HG02678 (cell line): ENCODE measurements around the gene RREB1.

Experiments used
- ATAC-seq: cut with Tn5 transposase; IDR thresholded peaks from one replicate; pipeline ENCODE4 v1.9.1; 2021; ENCODE audit warnings: mild to moderate bottlenecking, moderate library complexity; ENCODE audit not compliant: unreplicated experiment

RREB1 gene

DNA sequence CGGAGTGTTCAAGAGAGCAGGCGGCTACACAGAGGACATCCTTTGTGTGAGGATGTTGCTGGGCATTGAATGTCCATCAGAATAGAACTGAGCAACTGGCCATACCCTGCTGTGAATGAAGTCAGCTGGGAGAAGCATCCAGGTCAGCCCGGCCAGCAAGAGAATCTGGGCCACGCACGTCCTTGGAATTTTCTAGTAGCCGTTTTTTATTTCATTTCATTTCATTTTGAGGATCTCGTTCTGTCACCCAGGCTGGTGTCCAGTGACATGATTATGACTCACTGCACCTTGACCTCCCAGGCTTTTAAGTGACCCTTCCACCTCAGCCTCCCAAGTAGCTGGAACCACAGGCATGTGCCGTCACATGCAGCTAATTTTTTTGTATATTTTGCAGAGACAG, 107.4 kb downstream of the RREB1 start:
- no peak for ATAC-seq

DNA sequence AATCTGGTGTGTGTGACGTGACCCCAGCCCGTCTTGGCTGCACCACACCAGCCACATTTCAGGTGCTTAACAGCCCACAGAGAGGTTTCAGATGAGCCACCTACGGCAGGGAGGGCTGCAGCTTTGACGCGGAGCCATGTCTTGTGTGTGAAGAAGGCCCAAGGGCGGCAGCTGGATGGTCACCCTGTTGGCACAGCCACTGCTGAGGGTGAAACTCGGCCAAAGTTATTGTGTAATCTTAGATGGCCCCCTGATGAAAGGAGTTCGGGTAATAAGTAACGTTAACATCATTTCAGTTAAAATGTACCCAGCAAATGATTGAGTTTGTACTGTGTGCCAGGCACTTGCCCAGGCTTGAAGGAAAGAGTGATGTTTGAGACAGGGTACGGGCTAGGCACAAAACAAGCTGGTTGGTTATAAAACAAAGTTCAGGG, 108.1 kb downstream of the RREB1 start:
- ATAC-seq: peak; percentile 96

DNA sequence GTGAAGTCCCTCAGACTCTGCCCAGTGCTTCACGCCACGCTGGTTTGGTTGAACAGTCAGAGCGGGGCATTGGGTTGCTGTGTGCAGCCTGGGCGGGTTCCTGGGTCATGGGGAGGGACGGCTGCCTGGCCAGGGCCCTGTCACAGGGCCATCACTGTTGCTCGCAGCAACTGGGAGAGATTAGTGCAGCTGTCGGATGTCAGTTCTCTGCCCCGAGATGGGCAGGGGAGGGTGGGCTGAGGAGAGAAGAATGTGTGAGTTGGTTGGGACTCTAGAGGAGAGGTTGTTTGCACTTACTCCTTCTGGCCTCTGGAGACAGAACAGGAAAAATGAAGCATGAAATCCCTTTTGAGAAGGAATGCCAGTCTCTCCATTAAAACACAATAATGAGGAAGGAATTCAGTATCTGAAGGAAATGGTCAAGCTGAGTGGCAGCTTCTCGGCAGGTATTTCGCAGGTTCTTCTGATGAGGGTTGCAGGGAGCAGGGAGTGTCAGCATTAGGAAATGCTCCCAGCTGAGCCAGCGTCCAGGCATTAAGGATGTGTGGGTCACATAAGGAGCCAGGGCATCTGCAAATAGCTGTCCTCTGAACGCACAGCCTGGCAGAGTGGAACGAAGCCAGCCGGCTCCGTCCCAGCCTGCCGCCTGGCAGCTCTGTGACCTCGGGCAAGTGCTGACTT, 109.3 kb downstream of the RREB1 start:
- ATAC-seq: no peak

DNA sequence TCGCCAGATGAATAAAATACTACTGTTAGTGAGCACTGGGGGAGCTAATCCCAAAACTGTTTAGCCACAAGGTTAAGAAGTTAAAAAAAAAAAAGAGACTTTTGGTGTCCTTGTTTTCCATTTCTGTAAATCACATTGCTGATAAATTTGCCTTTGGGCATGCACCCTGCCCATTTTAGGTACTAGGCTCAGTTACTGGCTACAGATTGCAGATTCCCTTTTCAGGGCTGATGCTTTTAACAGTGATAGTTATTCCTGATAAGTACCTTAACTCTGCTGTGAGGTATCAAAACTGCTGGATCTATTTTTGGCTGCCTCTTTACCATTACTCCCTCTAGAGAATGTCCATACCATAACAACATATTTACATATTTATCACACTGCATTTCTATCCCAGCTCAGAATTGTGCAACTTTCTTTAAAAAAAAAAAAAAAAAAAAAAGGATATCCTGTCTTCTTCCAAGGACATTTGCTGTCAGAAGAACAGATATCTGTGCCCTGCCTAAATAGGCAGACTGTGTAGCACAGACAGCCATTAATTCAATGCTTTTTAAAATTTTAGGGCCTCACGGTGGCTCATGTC, 110.7 kb downstream of the RREB1 start:
- no peak for ATAC-seq

DNA sequence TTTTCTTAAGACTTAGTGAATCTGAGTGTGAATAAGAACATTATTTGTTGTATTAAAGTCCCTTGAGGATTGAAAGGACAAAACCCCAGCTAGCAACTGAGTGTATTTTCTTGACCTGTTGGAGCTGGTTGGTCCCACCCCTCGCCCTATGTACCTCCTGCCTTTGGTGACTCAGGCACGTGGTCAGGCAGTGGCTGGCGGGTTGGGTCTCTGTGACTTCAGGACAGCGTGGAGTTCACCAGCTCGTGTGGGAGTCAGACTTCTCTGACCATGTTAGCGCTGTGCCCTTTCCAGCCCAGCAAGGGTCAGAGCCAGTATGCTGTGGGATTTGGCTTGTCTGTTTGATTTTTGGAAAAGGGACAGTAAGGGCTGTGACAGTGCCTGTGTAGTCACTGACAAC, 111.5 kb downstream of the RREB1 start:
- ATAC-seq: no peak

GRCh38 chr6:7222197-7222596, 114.4 kb downstream of the RREB1 start:
- no peak for ATAC-seq

DNA sequence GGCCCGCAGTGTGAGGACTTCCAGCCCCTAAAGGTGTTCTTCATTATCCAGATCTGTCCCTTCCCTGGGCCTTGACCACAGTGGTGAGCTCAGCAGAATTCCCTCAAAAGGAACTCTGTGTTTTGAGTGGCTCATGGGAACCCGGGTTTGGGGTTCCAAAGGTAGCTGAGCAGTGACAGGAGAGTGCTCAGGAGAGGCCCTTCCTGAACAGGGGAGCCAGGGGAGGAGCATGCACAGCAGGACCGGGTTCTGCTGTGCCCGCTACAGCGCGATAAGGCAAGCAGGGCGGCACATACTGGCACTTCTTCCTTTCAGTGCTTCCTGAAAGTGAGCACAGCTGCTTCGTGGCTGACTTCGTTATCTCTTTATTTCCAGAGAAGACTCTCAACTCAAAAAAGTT, 117.0 kb downstream of the RREB1 start:
- ATAC-seq: no peak

DNA sequence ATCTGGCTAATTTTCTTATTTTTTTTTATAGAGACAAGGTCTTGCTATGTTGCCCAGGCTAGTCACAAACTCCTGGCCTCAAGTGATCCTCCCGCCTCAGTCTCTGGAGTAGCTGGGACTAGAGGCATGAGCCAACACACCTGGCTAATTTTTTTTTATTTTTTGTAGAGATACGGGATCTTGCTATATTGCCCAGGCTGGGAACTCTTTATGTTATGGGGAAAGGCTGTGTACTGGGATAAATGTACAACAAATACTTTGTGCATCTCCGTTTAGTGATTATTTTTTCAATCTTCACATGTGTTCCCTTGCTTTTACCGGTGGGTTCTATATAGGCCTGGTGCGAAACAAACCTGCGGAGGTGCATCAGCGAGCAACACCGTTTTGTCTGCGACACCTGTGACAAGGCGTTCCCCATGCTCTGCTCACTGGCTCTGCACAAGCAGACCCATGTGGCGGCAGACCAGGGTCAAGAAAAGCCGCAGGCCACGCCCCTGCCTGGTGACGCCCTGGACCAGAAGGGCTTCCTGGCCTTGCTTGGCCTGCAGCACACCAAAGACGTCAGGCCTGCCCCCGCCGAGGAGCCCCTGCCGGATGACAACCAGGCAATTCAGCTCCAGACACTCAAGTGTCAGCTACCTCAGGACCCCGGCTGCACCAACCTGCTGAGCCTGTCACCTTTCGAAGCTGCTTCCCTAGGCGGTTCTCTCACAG, 121.1 kb downstream of the RREB1 start:
- ATAC-seq: no peak

- no peak for ATAC-seq
Observed at GRCh38 chr6:7229376-7230326, 121.9 kb downstream of the RREB1 start.

DNA sequence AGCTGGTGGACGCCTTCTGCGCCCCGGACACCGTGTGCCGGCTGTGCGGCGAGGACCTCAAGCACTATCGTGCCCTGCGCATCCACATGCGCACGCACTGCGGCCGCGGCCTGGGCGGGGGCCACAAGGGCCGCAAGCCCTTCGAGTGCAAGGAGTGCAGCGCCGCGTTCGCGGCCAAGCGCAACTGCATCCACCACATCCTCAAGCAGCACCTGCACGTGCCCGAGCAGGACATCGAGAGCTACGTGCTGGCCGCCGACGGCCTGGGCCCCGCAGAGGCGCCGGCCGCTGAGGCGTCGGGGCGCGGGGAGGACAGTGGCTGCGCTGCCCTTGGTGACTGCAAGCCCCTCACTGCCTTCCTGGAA, 122.5 kb downstream of the RREB1 start:
- no peak for ATAC-seq

- ATAC-seq: no peak
Observed at GRCh38 chr6:7230956-7231713, 123.4 kb downstream of the RREB1 start.

- no peak for ATAC-seq
Observed at GRCh38 chr6:7232351-7232750, 124.6 kb downstream of the RREB1 start.

- no peak for ATAC-seq
Observed at GRCh38 chr6:7234547-7234946, 126.8 kb downstream of the RREB1 start.

DNA sequence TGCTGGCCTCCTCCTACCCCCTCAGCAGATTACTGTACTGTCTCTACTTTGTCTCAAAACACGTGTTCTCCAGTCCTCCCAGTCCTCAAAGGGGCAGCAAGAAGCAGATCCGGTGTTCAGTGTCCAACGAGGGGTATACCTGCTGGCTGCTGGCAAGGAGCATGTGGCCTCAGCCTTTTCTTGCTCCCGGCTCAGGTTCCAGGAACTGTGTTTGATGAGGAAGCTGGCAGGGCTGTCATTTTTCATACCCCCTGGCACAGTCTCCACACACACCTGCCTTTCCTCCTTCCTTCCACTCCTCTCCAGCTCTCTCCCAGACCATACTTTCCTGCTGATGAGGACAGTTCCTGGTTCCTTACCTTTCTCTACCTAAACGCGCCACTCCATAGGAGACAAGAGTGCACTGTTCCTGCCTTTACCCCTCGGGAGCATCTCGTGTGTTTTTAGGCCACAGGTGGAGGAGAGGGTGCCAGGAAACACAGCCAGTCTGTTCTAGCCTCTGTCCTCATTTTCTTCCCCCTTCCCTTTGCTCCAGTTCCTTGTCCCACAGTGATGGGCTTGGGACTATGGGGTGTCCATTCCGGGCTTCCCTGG, 128.0 kb downstream of the RREB1 start:
- peak; percentile 3 for ATAC-seq

- peak; percentile 58 for ATAC-seq
Observed at GRCh38 chr6:7236306-7237209, 128.8 kb downstream of the RREB1 start.

DNA sequence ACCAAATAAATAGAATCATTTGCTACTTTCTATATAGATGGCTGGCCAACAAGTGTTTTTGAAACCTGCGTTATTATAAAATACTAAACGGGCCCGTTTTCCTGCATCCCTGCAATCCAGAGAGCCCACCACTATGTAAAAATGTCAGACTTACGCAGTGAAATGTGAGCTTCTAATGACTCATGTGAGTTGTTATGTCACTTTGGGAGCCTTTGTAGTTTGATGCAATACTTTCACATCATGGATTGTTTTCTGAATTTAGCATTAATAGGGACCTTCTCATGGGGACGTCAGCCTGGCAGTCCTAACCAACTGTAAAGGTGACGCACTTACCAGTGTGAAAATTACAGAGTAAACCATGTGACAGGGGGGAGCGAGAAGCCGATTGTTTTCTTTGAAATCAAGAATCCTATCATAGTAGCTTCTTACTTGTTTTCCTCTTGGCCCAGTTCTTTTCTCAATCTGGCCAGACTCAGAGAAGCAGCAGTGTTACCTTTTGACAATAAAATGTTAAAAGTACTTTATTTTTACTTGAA, 130.0 kb downstream of the RREB1 start:
- ATAC-seq: no peak

DNA sequence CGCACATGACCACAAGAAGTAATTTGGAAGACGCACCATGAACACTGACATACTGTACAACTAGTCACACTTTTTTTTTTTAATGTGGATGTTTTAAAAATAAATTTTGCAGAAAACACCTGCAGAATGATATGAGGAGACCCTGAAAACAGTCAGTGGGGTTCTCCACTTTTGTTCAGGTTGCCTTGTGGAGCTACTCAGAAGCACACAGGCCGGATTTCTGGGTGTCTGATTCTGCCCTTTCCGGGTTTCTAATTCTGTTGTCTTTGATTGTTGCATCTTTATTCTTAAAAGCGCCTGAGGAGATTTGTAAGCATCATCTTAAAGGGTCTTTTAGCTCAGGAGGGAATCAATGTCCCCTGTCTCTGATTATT, 130.8 kb downstream of the RREB1 start:
- ATAC-seq: no peak

GRCh38 chr6:7238900-7239589, 131.3 kb downstream of the RREB1 start:
- peak; percentile 38 for ATAC-seq
